PFSK-1 (cell line): ENCODE measurements around the gene FAXDC2.

ENCODE experiments used
- FOXP2 ChIP-seq: optimal IDR thresholded peaks from 2 replicates; pipeline ENCODE3; 2011; ENCODE audit warnings: borderline replicate concordance, control low read depth, inconsistent platforms; ENCODE audit not compliant: insufficient read depth; ENCODE audit errors: extremely low read length, extremely low read depth
- POLR2AphosphoS5 ChIP-seq: IDR thresholded peaks from 2 replicates; pipeline ENCODE4 v1.6.1; 2012; ENCODE audit warnings: low read depth, mild to moderate bottlenecking, control low read depth, low read length, moderate library complexity
- SIN3A ChIP-seq: IDR thresholded peaks from 2 replicates; pipeline ENCODE4 v1.6.1; 2012; ENCODE audit warnings: mild to moderate bottlenecking, low read length, moderate library complexity, borderline replicate concordance; ENCODE audit not compliant: insufficient read depth
- TAF1 ChIP-seq: IDR thresholded peaks from 2 replicates; pipeline ENCODE4 v1.6.1; 2012; ENCODE audit warnings: low read length, control low read depth, borderline replicate concordance; ENCODE audit not compliant: insufficient read depth
- TF ChIP-seq, protein P1 (sequence below), 2 experiments: IDR thresholded peaks; 2 replicates each; pipeline versions ENCODE4 v1.6.1 to v1.8.0; 2011 to 2012; ENCODE audit warnings: low read depth in 2 of 2, low read length in 2 of 2, control low read depth in 1 of 2, inconsistent platforms in 1 of 2, mild to moderate bottlenecking in 1 of 2, moderate library complexity in 1 of 2; ENCODE audit not compliant: insufficient read depth in 1 of 2

FAXDC2 gene

DNA sequence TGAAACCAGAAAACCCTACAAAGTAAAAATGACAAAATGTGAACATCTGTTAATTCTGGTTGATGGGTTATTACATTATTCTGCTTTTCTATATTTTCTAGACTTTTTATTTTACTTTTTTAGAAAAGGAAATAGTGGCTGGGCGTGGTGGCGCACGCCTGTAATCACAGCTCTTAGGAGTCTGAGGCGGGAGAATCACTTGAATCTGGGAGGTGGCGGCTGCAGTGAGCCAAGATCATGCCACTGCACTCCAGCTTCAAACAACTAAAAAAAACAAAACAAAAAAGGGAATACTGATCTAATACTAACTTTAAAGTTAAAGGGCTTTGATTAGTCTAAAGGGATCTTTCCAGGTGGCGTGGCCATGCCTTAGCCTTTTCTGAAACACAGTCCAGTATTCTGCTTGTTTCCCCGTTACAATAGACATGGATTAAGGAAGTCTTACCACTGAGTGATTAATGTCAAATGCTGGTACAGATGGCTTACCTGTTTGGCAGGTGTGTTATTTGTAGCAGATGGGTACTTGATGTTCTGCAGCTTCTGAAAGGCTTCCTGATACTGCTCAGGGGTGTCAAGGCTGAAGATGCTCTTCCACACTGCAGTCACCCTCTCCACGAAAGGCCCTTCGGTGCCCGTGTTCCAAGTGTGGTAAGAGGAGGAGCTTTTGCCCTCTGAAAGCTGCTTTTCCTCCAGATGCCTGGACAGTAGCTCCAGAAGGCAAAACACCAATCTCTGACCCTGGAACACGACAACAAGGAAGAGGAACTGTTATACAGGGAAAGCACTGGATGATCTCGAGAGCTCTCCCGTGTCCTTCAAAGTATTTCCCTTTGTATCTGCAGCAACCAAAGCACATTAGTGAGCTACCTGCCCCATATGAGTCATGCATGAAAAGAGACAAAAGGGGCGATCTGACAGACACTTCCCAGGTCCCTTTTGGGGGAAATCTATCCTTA, 45.5 kb upstream of the FAXDC2 start:
- no peak for TF ChIP-seq POLR2AphosphoS5
- TF ChIP-seq, protein P1, sequence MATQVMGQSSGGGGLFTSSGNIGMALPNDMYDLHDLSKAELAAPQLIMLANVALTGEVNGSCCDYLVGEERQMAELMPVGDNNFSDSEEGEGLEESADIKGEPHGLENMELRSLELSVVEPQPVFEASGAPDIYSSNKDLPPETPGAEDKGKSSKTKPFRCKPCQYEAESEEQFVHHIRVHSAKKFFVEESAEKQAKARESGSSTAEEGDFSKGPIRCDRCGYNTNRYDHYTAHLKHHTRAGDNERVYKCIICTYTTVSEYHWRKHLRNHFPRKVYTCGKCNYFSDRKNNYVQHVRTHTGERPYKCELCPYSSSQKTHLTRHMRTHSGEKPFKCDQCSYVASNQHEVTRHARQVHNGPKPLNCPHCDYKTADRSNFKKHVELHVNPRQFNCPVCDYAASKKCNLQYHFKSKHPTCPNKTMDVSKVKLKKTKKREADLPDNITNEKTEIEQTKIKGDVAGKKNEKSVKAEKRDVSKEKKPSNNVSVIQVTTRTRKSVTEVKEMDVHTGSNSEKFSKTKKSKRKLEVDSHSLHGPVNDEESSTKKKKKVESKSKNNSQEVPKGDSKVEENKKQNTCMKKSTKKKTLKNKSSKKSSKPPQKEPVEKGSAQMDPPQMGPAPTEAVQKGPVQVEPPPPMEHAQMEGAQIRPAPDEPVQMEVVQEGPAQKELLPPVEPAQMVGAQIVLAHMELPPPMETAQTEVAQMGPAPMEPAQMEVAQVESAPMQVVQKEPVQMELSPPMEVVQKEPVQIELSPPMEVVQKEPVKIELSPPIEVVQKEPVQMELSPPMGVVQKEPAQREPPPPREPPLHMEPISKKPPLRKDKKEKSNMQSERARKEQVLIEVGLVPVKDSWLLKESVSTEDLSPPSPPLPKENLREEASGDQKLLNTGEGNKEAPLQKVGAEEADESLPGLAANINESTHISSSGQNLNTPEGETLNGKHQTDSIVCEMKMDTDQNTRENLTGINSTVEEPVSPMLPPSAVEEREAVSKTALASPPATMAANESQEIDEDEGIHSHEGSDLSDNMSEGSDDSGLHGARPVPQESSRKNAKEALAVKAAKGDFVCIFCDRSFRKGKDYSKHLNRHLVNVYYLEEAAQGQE (IDR thresholded peaks at IDR 0.05; ENCODE audit: insufficient read depth in 1 of 2, low read depth in 2 of 2, low read length in 2 of 2) = no peak
- TF ChIP-seq SIN3A = no peak
- TF ChIP-seq TAF1 = no peak
- TF ChIP-seq FOXP2 = no peak

DNA sequence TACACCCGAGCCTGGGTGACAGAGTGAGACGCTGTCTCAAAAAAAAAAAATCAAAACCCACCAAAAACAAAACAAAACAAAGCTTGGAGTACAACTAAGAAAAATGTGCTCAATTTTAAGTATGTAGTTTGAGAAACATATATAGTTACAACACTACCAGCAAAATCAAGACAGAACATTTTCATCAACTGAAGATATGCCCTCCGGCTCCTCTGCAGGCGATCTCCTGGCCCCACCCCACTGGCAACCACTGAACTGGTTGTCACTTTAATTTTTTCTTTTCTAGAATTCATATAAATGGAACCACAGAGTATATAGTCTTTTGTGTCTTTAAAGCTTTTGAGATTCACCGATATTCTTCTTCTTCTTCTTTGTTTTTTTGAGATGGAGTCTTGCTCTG, 43.0 kb upstream of the FAXDC2 start:
- TF ChIP-seq TAF1 (no peak), SIN3A (no peak)

DNA sequence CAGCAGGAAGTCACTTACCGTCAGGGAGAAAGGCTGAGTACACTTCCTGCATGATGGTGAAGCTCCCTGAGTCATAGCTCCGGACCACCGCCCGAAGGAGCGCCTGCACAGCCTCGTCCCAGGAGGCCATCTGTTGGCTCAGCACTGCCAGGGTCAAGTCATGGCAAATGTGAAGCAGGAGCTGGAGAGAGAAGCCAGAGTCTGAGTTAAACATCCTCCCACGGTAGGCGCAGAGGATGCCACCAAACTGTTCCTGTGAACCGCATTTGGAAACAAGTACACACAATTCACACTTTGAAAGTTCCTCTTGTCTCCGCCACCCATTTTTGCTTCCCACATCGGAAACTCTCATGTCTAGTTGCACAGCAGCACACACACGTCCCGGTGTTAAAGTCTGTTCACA, 42.0 kb upstream of the FAXDC2 start:
- TF ChIP-seq FOXP2 (no peak), TAF1 (no peak), SIN3A (no peak), POLR2AphosphoS5 (no peak)
- TF ChIP-seq, protein P1 (IDR thresholded peaks at IDR 0.05; ENCODE audit: insufficient read depth in 1 of 2, low read depth in 2 of 2, low read length in 2 of 2) = no peak

DNA sequence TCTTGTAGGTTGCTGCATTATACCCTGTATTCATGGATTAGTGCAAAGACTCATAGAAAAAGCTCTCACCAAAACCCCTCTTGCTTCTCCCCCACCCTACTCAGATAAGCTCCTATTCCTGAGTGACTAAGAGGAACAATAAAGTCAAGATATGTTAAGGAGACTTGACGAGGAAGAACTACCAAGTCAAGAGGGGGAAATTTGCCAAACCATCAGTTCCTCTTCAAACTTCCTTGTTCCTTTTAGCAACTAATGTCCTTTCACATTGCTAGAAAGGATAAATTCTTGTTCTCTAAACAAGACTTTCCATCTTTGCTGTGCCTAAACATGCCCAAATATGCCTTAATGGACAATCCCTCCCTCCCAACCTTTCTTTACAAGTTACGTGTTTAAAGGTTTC, 35.0 kb upstream of the FAXDC2 start:
- TF ChIP-seq, protein P1 (IDR thresholded peaks at IDR 0.05; ENCODE audit: insufficient read depth in 1 of 2, low read depth in 2 of 2, low read length in 2 of 2) = no peak
- TF ChIP-seq SIN3A (no peak), TAF1 (no peak)

DNA sequence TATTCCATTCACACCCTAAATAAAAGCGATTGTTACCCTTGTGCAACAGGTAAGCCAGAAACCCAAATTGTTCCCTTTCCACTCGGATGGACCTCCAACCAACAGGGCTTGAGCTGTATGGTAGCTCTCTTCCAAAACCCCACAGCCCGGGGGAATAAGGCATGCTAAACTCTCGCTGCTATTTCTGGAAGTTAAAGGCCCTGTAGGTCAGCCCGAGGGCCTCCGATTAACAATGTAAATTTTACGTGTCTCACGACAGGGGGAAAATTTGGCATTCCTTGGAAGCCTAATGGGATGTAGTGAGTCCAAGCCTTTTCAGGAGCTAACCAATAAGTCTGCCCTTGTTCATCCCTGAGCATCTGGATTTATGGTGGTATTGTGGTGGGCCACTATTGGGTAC, 34.0 kb upstream of the FAXDC2 start:
- TF ChIP-seq POLR2AphosphoS5 (no peak), SIN3A (no peak)
- TF ChIP-seq, protein P1 (IDR thresholded peaks at IDR 0.05; ENCODE audit: insufficient read depth in 1 of 2, low read depth in 2 of 2, low read length in 2 of 2) = no peak
